ENCODE measurements around the gene TET3.

TET3 gene

DNA sequence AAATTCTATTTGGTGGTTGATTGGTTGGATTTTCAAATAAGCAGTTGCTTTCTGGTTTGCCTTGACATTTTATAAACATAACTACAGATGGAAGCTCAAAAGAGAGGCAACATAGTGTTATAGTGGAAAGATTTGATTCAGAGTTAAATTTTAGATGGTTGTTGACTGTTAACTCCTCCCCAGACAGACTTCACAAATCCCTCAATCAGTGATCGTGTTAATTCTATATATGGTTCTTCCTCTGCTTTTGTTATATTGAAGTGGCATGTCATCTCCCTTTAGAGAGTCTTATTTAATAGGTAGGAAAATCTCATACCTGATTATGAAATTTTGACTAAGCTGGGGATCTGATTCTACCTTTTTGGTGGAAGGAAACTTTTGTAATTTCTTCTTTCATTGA, 38.5 kb upstream of the TET3 start:
- H3K4me3 ChIP-seq (ENCODE audit: low read depth in 1 of 5, low read length in 5 of 5) = no peak overlapping the region
- no peaks in the 10 kb centered on the region for H3K27me3 ChIP-seq (ENCODE audit: control insufficient read depth in 5 of 5, insufficient read depth in 4 of 5, low read length in 5 of 5)
- H3K4me1 ChIP-seq (ENCODE audit: control insufficient read depth in 5 of 5, insufficient read depth in 5 of 5, low read length in 5 of 5) = peaks cover 0 to 11% (median 0%) of the 10 kb centered on the region in 5 donors
- no peaks in the 10 kb centered on the region for H3K9me3 ChIP-seq (ENCODE audit: control insufficient read depth in 5 of 5, low read length in 5 of 5)
- no peak overlapping the region for H3K27ac ChIP-seq (ENCODE audit: low read depth, low read length)
- H3K36me3 ChIP-seq (ENCODE audit: control insufficient read depth in 5 of 5, insufficient read depth in 5 of 5, low read length in 5 of 5) = peaks cover 30 to 69% (median 49%) of the 10 kb centered on the region in 5 donors
- no peak overlapping the region for H3K9ac ChIP-seq (ENCODE audit: low read length in 5 of 5)

DNA sequence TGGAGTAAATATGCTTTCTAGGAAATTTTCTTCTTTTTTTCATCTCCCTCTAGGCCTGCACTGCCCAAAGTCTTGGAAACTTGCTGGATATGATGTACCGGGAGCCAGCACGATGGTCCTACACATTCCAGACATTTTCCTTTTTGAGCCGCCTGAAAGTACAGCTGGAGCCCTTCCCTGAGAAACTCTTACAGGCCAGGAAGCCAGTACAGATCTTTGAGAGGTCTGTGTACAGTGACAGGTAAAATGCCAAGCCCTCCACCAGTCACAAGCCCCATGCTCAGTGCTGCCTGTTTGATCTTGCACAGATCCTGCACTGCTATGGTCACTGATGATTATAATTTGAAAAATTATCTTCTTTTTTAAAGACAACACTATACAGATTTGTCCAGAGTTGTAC, 38.0 kb upstream of the TET3 start:
- Histone ChIP-seq H3K27me3 (ENCODE audit: control insufficient read depth in 5 of 5, insufficient read depth in 4 of 5, low read length in 5 of 5) (no peaks in the 10 kb centered on the region), H3K4me1 (ENCODE audit: control insufficient read depth in 5 of 5, insufficient read depth in 5 of 5, low read length in 5 of 5) (peaks cover 0 to 11% (median 0%) of the 10 kb centered on the region in 5 donors), H3K27ac (ENCODE audit: low read depth, low read length) (no peak overlapping the region), H3K4me3 (ENCODE audit: low read depth in 1 of 5, low read length in 5 of 5) (no peak overlapping the region), H3K36me3 (ENCODE audit: control insufficient read depth in 5 of 5, insufficient read depth in 5 of 5, low read length in 5 of 5) (peaks cover 30 to 74% (median 53%) of the 10 kb centered on the region in 5 donors), H3K9ac (ENCODE audit: low read length in 5 of 5) (no peak overlapping the region), H3K9me3 (ENCODE audit: control insufficient read depth in 5 of 5, low read length in 5 of 5) (no peaks in the 10 kb centered on the region)

DNA sequence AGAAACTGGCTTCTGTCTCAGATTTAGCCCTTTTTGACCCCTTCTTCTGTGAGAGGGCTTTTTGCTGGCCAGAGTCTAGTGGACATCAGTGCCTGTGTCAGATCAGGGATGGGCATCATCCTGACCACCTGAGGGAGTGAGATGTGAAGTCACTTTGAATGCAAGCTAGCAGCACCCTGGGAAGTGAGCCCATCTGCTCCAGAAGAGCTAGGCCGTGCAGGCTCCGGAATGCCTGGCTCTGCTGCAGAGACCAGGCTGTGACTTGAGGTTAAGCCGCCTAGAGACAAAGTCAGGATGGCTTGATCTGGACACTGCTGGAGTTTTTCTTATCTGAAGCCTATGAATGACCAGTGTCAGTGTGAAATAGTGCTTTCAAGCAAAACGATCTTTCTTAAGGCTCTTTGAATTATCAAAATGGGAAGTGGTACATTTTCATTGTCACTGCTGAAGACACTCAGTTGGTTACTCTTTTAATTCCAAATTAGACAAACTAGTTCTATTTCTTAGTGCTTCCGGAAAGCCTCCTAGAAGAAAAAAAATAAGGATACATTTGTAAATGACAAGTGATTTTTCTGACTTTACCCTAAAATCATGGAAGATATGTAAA, 37.2 kb upstream of the TET3 start:
- Histone ChIP-seq H3K9ac (ENCODE audit: low read length in 5 of 5) (no peak overlapping the region), H3K27ac (ENCODE audit: low read depth, low read length) (no peak overlapping the region), H3K4me1 (ENCODE audit: control insufficient read depth in 5 of 5, insufficient read depth in 5 of 5, low read length in 5 of 5) (peaks cover 0 to 17% (median 0%) of the 10 kb centered on the region in 5 donors), H3K36me3 (ENCODE audit: control insufficient read depth in 5 of 5, insufficient read depth in 5 of 5, low read length in 5 of 5) (peaks cover 30 to 82% (median 55%) of the 10 kb centered on the region in 5 donors), H3K4me3 (ENCODE audit: low read depth in 1 of 5, low read length in 5 of 5) (no peak overlapping the region), H3K9me3 (ENCODE audit: control insufficient read depth in 5 of 5, low read length in 5 of 5) (no peaks in the 10 kb centered on the region), H3K27me3 (ENCODE audit: control insufficient read depth in 5 of 5, insufficient read depth in 4 of 5, low read length in 5 of 5) (no peaks in the 10 kb centered on the region)

DNA sequence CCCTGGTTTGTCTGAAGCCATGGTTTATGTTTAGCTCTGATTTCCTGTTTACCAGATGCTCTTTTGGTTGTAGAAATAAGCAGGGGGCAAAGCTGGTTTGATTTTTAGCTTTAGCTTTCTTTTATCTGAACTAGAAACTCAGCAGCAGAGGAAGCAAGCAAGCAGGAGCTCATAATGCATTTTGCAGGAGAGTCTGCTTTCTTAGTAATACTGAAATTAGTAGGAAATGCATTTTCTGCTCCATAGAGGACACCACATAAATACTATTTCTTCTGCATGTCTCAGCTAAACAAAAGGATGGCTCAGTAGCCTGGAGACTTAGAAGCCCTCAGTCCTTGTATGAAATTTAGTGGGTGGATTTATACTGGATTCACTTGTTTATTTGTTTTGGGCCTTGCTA, 34.9 kb upstream of the TET3 start:
- Histone ChIP-seq H3K27ac (ENCODE audit: low read depth, low read length) (no peak overlapping the region), H3K27me3 (ENCODE audit: control insufficient read depth in 5 of 5, insufficient read depth in 4 of 5, low read length in 5 of 5) (no peaks in the 10 kb centered on the region), H3K9ac (ENCODE audit: low read length in 5 of 5) (no peak overlapping the region), H3K9me3 (ENCODE audit: control insufficient read depth in 5 of 5, low read length in 5 of 5) (no peaks in the 10 kb centered on the region), H3K36me3 (ENCODE audit: control insufficient read depth in 5 of 5, insufficient read depth in 5 of 5, low read length in 5 of 5) (peaks cover 30 to 89% (median 64%) of the 10 kb centered on the region in 5 donors), H3K4me1 (ENCODE audit: control insufficient read depth in 5 of 5, insufficient read depth in 5 of 5, low read length in 5 of 5) (peaks cover 0 to 21% (median 0%) of the 10 kb centered on the region in 5 donors), H3K4me3 (ENCODE audit: low read depth in 1 of 5, low read length in 5 of 5) (no peak overlapping the region)

DNA sequence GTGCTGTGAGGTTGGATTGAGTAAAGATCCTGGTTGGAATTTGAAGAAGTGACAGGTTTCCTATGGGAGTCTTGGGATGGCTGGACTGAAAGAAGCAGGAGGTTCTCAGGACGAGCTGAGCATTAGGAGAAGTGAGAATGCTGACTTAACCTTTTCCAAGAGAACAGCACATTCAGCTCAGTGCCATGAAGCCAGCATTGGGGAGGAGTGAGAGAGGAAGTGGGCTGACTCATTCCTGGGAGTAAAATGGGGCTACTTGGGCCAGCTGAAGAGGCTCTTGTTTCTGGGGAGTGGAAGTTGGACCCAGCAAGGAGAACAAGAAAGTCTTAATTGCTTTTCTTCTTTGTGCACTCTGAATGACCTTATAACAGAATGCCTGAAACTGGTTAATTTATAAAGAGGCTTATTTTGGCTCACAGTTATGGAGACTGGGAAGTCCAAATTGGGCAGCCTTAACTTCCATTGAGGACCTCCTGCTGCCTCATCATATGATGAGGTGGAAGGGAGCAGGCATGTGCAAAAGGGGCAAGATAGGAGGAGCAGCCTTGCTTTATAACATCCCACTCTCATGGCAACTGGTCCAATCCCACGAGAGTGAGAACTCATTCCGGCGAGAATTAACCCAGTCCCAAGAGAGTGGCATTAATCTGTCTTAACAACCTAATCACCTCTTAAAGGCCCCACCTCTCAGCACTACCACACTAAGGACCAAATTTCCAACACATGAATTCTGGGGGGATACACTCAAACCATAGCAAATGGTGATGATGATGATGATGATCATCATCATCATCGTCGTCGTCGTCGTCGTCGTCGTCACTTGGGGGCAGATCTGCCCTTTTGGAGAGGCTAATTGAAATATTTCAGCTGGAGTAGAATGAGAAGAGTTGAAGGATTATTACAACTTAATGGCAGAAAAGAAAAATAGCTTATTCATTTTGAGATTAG, 31.9 kb upstream of the TET3 start:
- Histone ChIP-seq H3K9me3 (ENCODE audit: control insufficient read depth in 5 of 5, low read length in 5 of 5) (no peaks in the 10 kb centered on the region), H3K4me1 (ENCODE audit: control insufficient read depth in 5 of 5, insufficient read depth in 5 of 5, low read length in 5 of 5) (peaks cover 0 to 21% (median 0%) of the 10 kb centered on the region in 5 donors), H3K4me3 (ENCODE audit: low read depth in 1 of 5, low read length in 5 of 5) (no peak overlapping the region), H3K27ac (ENCODE audit: low read depth, low read length) (no peak overlapping the region), H3K9ac (ENCODE audit: low read length in 5 of 5) (peak overlapping the region in 1 of 5 donors; percentile 20), H3K27me3 (ENCODE audit: control insufficient read depth in 5 of 5, insufficient read depth in 4 of 5, low read length in 5 of 5) (no peaks in the 10 kb centered on the region), H3K36me3 (ENCODE audit: control insufficient read depth in 5 of 5, insufficient read depth in 5 of 5, low read length in 5 of 5) (peaks cover 31 to 89% (median 66%) of the 10 kb centered on the region in 5 donors)

DNA sequence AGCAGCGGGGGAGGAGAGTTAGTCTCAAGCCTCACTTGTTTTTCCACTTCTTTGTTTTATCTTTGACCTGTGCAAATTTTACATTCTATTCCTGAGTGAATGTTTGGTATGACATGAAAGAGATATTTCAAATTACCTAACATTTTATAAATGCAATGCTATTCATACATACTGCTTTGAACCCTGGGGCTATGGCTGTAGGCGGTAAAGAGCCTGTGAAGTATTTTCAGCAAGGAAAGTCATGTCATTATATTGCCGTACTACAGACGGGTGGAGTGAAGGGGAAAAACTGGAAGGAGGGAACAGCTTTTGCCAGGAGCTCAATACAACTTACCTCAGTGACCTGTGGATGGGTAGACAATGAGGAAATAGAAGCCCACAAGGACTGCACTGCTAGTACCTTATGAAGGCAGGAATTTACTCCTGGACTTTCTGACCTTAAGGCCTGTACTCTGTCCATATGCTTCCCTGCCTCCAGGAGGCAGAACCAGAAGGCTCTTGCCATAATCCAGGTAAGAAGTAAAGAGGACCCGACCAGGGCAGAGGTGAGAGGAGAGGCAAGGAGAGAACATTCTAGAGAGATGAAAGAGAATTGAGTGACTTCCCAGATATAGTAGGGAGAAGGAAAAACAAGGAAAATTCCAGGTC, 28.4 kb upstream of the TET3 start:
- no peak overlapping the region for H3K4me3 ChIP-seq (ENCODE audit: low read depth in 1 of 5, low read length in 5 of 5)
- peaks cover 22 to 74% (median 67%) of the 10 kb centered on the region in 5 donors for H3K36me3 ChIP-seq (ENCODE audit: control insufficient read depth in 5 of 5, insufficient read depth in 5 of 5, low read length in 5 of 5)
- no peak overlapping the region for H3K27ac ChIP-seq (ENCODE audit: low read depth, low read length)
- H3K9ac ChIP-seq (ENCODE audit: low read length in 5 of 5) = no peak overlapping the region
- peaks cover 0 to 10% (median 0%) of the 10 kb centered on the region in 5 donors for H3K4me1 ChIP-seq (ENCODE audit: control insufficient read depth in 5 of 5, insufficient read depth in 5 of 5, low read length in 5 of 5)
- no peaks in the 10 kb centered on the region for H3K27me3 ChIP-seq (ENCODE audit: control insufficient read depth in 5 of 5, insufficient read depth in 4 of 5, low read length in 5 of 5)
- no peaks in the 10 kb centered on the region for H3K9me3 ChIP-seq (ENCODE audit: control insufficient read depth in 5 of 5, low read length in 5 of 5)

DNA sequence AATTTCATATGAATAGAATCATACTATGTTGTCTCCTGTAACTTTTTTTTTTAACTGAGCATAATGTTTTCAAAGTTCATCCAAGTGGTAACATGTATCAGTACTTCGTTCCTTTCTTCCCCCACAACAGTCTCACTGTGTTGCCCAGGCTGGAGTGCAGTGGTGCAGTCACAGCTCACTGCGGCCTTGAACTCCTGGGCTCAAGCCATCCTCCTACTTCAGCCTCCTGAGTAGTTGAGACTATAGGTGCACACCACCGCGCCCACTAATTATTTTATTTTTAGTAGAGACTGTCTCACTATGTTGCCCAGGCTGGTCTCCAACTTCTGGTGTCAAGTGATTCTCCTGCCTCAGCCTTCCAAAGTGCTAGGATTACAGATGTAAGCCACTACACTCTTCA, 23.4 kb upstream of the TET3 start:
- H3K36me3 ChIP-seq (ENCODE audit: control insufficient read depth in 5 of 5, insufficient read depth in 5 of 5, low read length in 5 of 5) = peaks cover 18 to 35% (median 32%) of the 10 kb centered on the region in 5 donors
- no peak overlapping the region for H3K9ac ChIP-seq (ENCODE audit: low read length in 5 of 5)
- H3K4me1 ChIP-seq (ENCODE audit: control insufficient read depth in 5 of 5, insufficient read depth in 5 of 5, low read length in 5 of 5) = no peaks in the 10 kb centered on the region
- H3K27ac ChIP-seq (ENCODE audit: low read depth, low read length) = no peak overlapping the region
- no peaks in the 10 kb centered on the region for H3K27me3 ChIP-seq (ENCODE audit: control insufficient read depth in 5 of 5, insufficient read depth in 4 of 5, low read length in 5 of 5)
- peaks cover 0 to 8% (median 0%) of the 10 kb centered on the region in 5 donors for H3K9me3 ChIP-seq (ENCODE audit: control insufficient read depth in 5 of 5, low read length in 5 of 5)
- no peak overlapping the region for H3K4me3 ChIP-seq (ENCODE audit: low read depth in 1 of 5, low read length in 5 of 5)

DNA sequence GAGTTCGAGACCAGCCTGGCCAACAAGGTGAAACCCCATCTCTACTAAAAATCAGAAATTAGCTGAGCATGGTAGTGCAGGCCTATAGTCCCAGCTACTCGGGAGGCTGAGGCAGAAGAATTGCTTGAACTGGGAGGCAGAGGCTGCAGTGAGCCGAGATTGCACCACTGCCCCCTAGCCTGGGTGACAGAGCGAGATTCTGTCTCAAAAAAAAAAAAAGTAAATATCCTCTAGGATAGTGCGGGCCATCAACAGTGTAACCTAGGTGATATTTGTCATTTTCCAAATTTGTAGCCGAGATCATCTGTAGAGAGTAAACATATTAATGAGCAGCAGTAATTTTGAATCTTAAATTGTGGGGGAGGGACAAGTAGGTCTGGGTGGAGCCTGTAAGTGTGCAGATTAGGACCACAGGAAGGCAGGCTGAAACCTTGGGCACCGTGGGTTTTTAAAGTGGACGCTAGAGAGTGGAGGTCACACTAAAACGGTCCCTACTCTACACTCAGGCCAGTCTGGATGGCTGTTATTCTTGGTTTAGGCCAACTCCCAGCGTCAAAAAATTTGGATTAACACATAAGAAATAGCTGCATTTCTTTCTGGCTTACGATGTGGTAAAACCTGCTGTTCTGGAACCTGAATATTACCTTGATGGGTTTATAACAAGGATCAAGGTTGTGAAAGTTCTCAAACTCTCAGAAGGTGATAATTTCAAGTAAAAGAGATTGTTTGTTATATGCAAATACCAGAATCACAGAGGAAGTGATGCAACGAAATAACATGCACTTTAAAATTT, 22.7 kb upstream of the TET3 start:
- no peak overlapping the region for H3K27ac ChIP-seq (ENCODE audit: low read depth, low read length)
- H3K27me3 ChIP-seq (ENCODE audit: control insufficient read depth in 5 of 5, insufficient read depth in 4 of 5, low read length in 5 of 5) = no peaks in the 10 kb centered on the region
- H3K9ac ChIP-seq (ENCODE audit: low read length in 5 of 5) = no peak overlapping the region
- H3K36me3 ChIP-seq (ENCODE audit: control insufficient read depth in 5 of 5, insufficient read depth in 5 of 5, low read length in 5 of 5) = peaks cover 13 to 28% (median 25%) of the 10 kb centered on the region in 5 donors
- peaks cover 0 to 8% (median 0%) of the 10 kb centered on the region in 5 donors for H3K9me3 ChIP-seq (ENCODE audit: control insufficient read depth in 5 of 5, low read length in 5 of 5)
- no peaks in the 10 kb centered on the region for H3K4me1 ChIP-seq (ENCODE audit: control insufficient read depth in 5 of 5, insufficient read depth in 5 of 5, low read length in 5 of 5)
- H3K4me3 ChIP-seq (ENCODE audit: low read depth in 1 of 5, low read length in 5 of 5) = no peak overlapping the region

DNA sequence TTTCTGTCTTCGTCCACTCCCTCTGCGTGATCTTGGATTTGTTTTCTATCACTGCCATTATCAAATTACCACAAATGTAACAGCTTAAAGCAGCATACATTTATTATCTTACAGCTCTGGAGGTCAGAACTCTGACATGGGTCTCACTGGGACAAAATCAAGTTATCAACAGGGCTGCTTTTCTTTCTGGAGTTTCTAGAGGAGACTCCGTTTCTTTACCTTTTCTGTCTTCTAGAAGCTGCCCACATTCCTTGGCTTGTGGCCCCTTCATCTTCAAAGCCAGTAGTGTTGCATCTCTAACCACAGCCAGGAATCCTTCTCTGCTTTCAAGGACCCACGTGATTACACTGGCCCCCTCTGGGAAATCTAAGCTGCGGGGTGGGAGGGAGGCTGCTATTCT, 21.9 kb upstream of the TET3 start:
- H3K9me3 ChIP-seq (ENCODE audit: control insufficient read depth in 5 of 5, low read length in 5 of 5) = peaks cover 0 to 8% (median 0%) of the 10 kb centered on the region in 5 donors
- no peaks in the 10 kb centered on the region for H3K27me3 ChIP-seq (ENCODE audit: control insufficient read depth in 5 of 5, insufficient read depth in 4 of 5, low read length in 5 of 5)
- no peak overlapping the region for H3K4me3 ChIP-seq (ENCODE audit: low read depth in 1 of 5, low read length in 5 of 5)
- no peaks in the 10 kb centered on the region for H3K4me1 ChIP-seq (ENCODE audit: control insufficient read depth in 5 of 5, insufficient read depth in 5 of 5, low read length in 5 of 5)
- no peak overlapping the region for H3K27ac ChIP-seq (ENCODE audit: low read depth, low read length)
- H3K36me3 ChIP-seq (ENCODE audit: control insufficient read depth in 5 of 5, insufficient read depth in 5 of 5, low read length in 5 of 5) = peaks cover 10 to 22% (median 21%) of the 10 kb centered on the region in 5 donors
- no peak overlapping the region for H3K9ac ChIP-seq (ENCODE audit: low read length in 5 of 5)

Measured in subcutaneous abdominal adipose tissue (tissue), 5 donors.